ENCODE measurements around the gene SMO.

DNA sequence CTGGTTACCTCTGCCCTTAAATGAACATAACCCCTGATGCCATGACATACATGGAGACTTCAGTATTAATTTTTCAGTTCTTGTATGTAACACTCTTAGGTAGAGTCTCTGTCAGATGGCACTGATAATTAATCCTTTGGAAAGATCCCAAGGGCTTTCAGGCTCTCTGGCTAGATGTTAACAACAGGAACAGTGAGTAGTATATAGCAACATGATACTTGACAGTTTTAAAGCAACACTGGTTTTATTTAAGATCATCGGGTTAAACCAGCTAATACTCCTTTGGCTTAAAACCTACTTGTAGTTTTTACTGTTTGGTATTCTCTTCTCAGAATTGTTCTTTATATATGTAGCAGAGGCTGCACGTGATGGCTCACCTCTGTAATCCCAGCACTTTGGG, 63.7 kb downstream of the SMO start:
- TF ChIP-seq, protein P1, sequence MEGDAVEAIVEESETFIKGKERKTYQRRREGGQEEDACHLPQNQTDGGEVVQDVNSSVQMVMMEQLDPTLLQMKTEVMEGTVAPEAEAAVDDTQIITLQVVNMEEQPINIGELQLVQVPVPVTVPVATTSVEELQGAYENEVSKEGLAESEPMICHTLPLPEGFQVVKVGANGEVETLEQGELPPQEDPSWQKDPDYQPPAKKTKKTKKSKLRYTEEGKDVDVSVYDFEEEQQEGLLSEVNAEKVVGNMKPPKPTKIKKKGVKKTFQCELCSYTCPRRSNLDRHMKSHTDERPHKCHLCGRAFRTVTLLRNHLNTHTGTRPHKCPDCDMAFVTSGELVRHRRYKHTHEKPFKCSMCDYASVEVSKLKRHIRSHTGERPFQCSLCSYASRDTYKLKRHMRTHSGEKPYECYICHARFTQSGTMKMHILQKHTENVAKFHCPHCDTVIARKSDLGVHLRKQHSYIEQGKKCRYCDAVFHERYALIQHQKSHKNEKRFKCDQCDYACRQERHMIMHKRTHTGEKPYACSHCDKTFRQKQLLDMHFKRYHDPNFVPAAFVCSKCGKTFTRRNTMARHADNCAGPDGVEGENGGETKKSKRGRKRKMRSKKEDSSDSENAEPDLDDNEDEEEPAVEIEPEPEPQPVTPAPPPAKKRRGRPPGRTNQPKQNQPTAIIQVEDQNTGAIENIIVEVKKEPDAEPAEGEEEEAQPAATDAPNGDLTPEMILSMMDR (IDR thresholded peaks at IDR 0.05; ENCODE audit: borderline replicate concordance, extremely low read depth, low read length, poor library complexity, severe bottlenecking) = no peak
- TF ChIP-seq EZH2 (IDR thresholded peaks at IDR 0.05; ENCODE audit: borderline replicate concordance, low read depth, low read length, severe bottlenecking) = no peak
